K562 (cell line): Measurements from ENCODE around the gene EN1. TPM values are rescaled to one million over a fixed set of nuclear protein-coding genes. Genes with fewer than 3 reads are reported as not detected.

ENCODE experiments used
- ATAC-seq: fragments of 200-7000 bp; cut with Tn5 transposase; 3 replicates; pipeline ENCODE4 v1.9.1; 2020; ENCODE audit warnings: moderate library complexity
- BruUV-seq: library from RNA; stranded (reverse); fragments of 400-500 nt; replicated peaks from 2 replicates; lab custom pipeline; 2021; lab: Mats Ljungman, UMichigan
- CTCF ChIA-PET: fragments of 300-600 bp; formaldehyde crosslinking; extraction: SDS; loops from one replicate; lab custom pipeline; 2021; ENCODE audit warnings: low intra/inter-chr PET ratio; lab: Yijun Ruan, JAX
- POLR2A ChIA-PET: fragments of 300-600, 350-650 bp; sonication (Branson Sonifier 250); formaldehyde crosslinking; extraction: SDS; loops from one replicate; lab custom pipeline; 2021; ENCODE audit warnings: antibody characterized with exemption, inconsistent platforms; lab: Yijun Ruan, JAX
- DNase-seq, 4 experiments: peaks; one replicate each; pipeline versions ENCODE4 v3.0.0 to v3.0.0-alpha.2; 2011 to 2018; ENCODE audit warnings: low spot score in 3 of 4, mixed read lengths in 3 of 4; ENCODE audit errors: extremely low read depth in 1 of 4
- FAIRE-seq: peaks from 2 replicates; lab custom pipeline; 2011; peaks lifted over from hg19 to GRCh38; lab: Jason Lieb, UNC
- H2AFZ ChIP-seq: 2 replicates; pipeline ENCODE4 v1.6.0; 2011; ENCODE audit warnings: low read depth, low read length, control low read depth, inconsistent platforms
- H3K27ac ChIP-seq: fragments of 200-600 bp; 3 replicates; pipeline ENCODE4 v1.8.0; 2011; ENCODE audit warnings: low read depth, mild to moderate bottlenecking, control low read depth, inconsistent platforms, low read length, moderate library complexity, mixed read lengths; ENCODE audit errors: extremely low read depth
- H3K27me3 ChIP-seq, 2 experiments: fragments of 300-600 bp in 1 of 2; 2 replicates in 1 of 2; 3 replicates in 1 of 2; pipeline versions ENCODE4 v1.6.0 to v1.8.0; 2011; ENCODE audit warnings: inconsistent platforms in 2 of 2, low read length in 2 of 2, mild to moderate bottlenecking in 1 of 2, mixed read lengths in 1 of 2, moderate library complexity in 1 of 2; ENCODE audit not compliant: control insufficient read depth in 2 of 2, insufficient read depth in 2 of 2
- H3K36me3 ChIP-seq: fragments of 300-600 bp; 3 replicates; pipeline ENCODE4 v1.8.0; 2011; ENCODE audit warnings: mild to moderate bottlenecking, low read length, inconsistent platforms; ENCODE audit not compliant: control insufficient read depth, insufficient read depth
- H3K4me1 ChIP-seq, 2 experiments: fragments of 200-600 bp in 1 of 2; replicated peaks in 1 of 2; 2 replicates in 1 of 2; 3 replicates in 1 of 2; pipeline versions ENCODE4 v1.5.1 to v1.8.0; 2011; ENCODE audit warnings: inconsistent platforms in 2 of 2, low read length in 2 of 2, mild to moderate bottlenecking in 1 of 2, mixed read lengths in 1 of 2, moderate library complexity in 1 of 2; ENCODE audit not compliant: control insufficient read depth in 2 of 2, insufficient read depth in 2 of 2
- H3K4me2 ChIP-seq: 2 replicates; pipeline ENCODE4 v1.6.1; 2011; ENCODE audit warnings: low read length, control low read depth, inconsistent platforms, mixed read lengths; ENCODE audit not compliant: insufficient read depth
- H3K4me3 ChIP-seq: fragments of 200-600 bp; sonication (generic), shearing (Covaris generic); 2 replicates; pipeline ENCODE4 v1.5.1; 2016; ENCODE audit warnings: control low read depth, inconsistent platforms
- H3K79me2 ChIP-seq: fragments of 200-600 bp; 3 replicates; pipeline ENCODE4 v1.8.0; 2011; ENCODE audit warnings: low read length, inconsistent platforms; ENCODE audit not compliant: control insufficient read depth, insufficient read depth
- H3K9ac ChIP-seq, 2 experiments: 2 replicates each; pipeline versions ENCODE4 v1.6.0 to v1.6.1; 2011; ENCODE audit warnings: low read depth in 2 of 2, low read length in 2 of 2, control low read depth in 1 of 2, inconsistent platforms in 1 of 2, mild to moderate bottlenecking in 1 of 2, mixed read lengths in 1 of 2; ENCODE audit not compliant: insufficient read depth in 1 of 2
- H3K9me1 ChIP-seq: one replicate; pipeline ENCODE4 v1.6.0; 2011; ENCODE audit warnings: inconsistent platforms, mild to moderate bottlenecking, low read length, moderate library complexity; ENCODE audit not compliant: control insufficient read depth, insufficient read depth
- H3K9me3 ChIP-seq: replicated peaks from 2 replicates; pipeline ENCODE4 v1.5.1; 2011; ENCODE audit warnings: low read depth, low read length, inconsistent platforms; ENCODE audit not compliant: control insufficient read depth, insufficient read depth
- H4K20me1 ChIP-seq: replicated peaks from 2 replicates; pipeline ENCODE4 v1.6.1; 2011; ENCODE audit warnings: low read length, inconsistent platforms, mixed read lengths; ENCODE audit not compliant: control insufficient read depth, insufficient read depth
- HDAC1 ChIP-seq, 2 experiments: fragments of 450-650 bp; IDR thresholded peaks; 2 replicates each; pipeline ENCODE4 v1.6.1; 2016 to 2017; ENCODE audit warnings: inconsistent platforms in 1 of 2, mild to moderate bottlenecking in 1 of 2, moderate library complexity in 1 of 2
- HINFP ChIP-seq: fragments of 450-650 bp; conservative IDR thresholded peaks from 2 replicates; pipeline ENCODE4 v1.6.1; 2016; ENCODE audit warnings: missing genetic modification characterization, low read depth, mild to moderate bottlenecking, control low read depth, missing compliant biosample characterization
- MAFG ChIP-seq: fragments of 450-650 bp; conservative IDR thresholded peaks from 2 replicates; pipeline ENCODE4 v1.6.1; 2016; ENCODE audit warnings: missing genetic modification characterization, missing compliant biosample characterization
- MITF ChIP-seq: IDR thresholded peaks from 2 replicates; pipeline ENCODE4 v1.6.1; 2014; ENCODE audit warnings: antibody characterized with exemption
- MNT ChIP-seq, 2 experiments: fragments of 450-650 bp; conservative IDR thresholded peaks; 2 replicates each; pipeline ENCODE4 v1.6.1; 2017; ENCODE audit warnings: mild to moderate bottlenecking in 2 of 2, moderate library complexity in 2 of 2
- SETDB1 ChIP-seq: IDR thresholded peaks from one replicate; pipeline ENCODE4 v1.6.1; 2012; ENCODE audit warnings: low read length, control low read depth, inconsistent platforms
- ZFP91 ChIP-seq: sonication (generic); formaldehyde crosslinking; IDR thresholded peaks from 2 replicates; pipeline ENCODE4 v1.8.0; 2022; ENCODE audit warnings: mild to moderate bottlenecking, missing genetic modification reagents
- ZNF316 ChIP-seq: fragments of 450-650 bp; IDR thresholded peaks from 2 replicates; pipeline ENCODE4 v1.6.1; 2016
- WGBS: fragments of 100-300 bp; shearing (Covaris generic); methylation state at CpG from one replicate; pipeline ENCODE4 v1.1.6; 2016; ENCODE audit warnings: low coverage, mixed read lengths; ENCODE audit not compliant: insufficient coverage; ENCODE audit errors: missing lambda C conversion rate; 5-methylcytosine and 5-hydroxymethylcytosine counted together
- in situ Hi-C: fragments of 300-500 bp; cut with MboI; formaldehyde crosslinking; loops from 4 replicates; pipeline ENCODE4 v1.15.0; 2018; ENCODE audit warnings: inconsistent platforms, mixed read lengths
- intact Hi-C: fragments of 100-400 bp; cut with micrococcal nuclease; formaldehyde crosslinking; loops from 2 replicates; pipeline ENCODE4 v1.14.2; 2022
- polyA plus RNA-seq, 8 experiments: library from polyadenylated mRNA; depleted of rRNA in 4 of 8; stranded (reverse) in 5 of 8; unstranded in 3 of 8; fragments of >200 nt; fragmentation: Nextera tagmentation in 2 of 8; fragmentation: Illumina TruSeq in 1 of 8; extraction: Ambion mirVana in 2 of 8; extraction: Trizol in 1 of 8; gene quantifications; 2 replicates each; pipeline versions ENCODE4 v1.2.1 to v1.2.3, GENCODE V29; 2011 to 2014; ENCODE audit warnings: inconsistent platforms in 1 of 8, missing spikeins in 1 of 8
- total RNA-seq, 7 experiments: library from RNA; depleted of rRNA in 6 of 7; stranded (reverse); fragments of >200 nt in 6 of 7; fragmentation: Illumina TruSeq in 2 of 7; extraction: Trizol in 2 of 7; gene quantifications; 2 replicates each; pipeline versions ENCODE4 v1.2.1 to v1.2.3, GENCODE V29; 2011 to 2021; ENCODE audit warnings: low replicate concordance in 1 of 7

EN1 gene
- total and polyA plus RNA-seq, 9 of the 15 experiments (the other 6 are each of a cell fraction or from before 2014, with no cell fraction given), result 0.06 to 2.0 (median 0.51) TPM

- POLR2A ChIA-PET, result interaction anchor here (0.7 kb wide), 1 partner anchor 198 kb away, joined by 3 read pairs; no protein-coding TSS in a partner anchor
- Histone ChIP-seq H4K20me1 (no peaks in the 10 kb centered on the region), H3K79me2 (no peaks in the 10 kb centered on the region), H3K4me2 (no peak overlapping the region), H3K9me3 (no peaks in the 10 kb centered on the region), H3K4me3 (no peak overlapping the region), H3K9ac (no peak overlapping the region), H2AFZ (0 out of 2 replicates have a peak overlapping the region, but pooled peaks have one; percentile 47), H3K27ac (no peak overlapping the region), H3K36me3 (no peaks in the 10 kb centered on the region), H3K27me3 (peaks cover 0 to 2% of the 10 kb centered on the region in 2 experiments; a peak in 2 of 5 replicates), H3K4me1 (peaks cover 3 to 17% of the 10 kb centered on the region in 2 experiments), H3K9me1 (no peaks in the 10 kb centered on the region)
- DNase-seq (no peak), FAIRE-seq (no peak), ATAC-seq (no peak)
- CTCF ChIA-PET, result no interaction called here
- no TSS peak for BruUV-seq
- 21% methylated on average over 1 of the region's 1 CpG for WGBS
- peak; percentile 33 for TF ChIP-seq ZNF316
- no peak for TF ChIP-seq HDAC1 (IDR thresholded peaks at IDR 0.05)
- in situ Hi-C loops, result no loop called here
- intact Hi-C loops, result no loop called here
These were observed 21.4 kb downstream of the EN1 start for GRCh38 chr2:118826093-118826492.

GRCh38 chr2:118823633-118824032 lies 23.8 kb downstream of the EN1 start:
- ATAC-seq (peak; percentile 74), DNase-seq (no peak), FAIRE-seq (peak; percentile 29)
- Histone ChIP-seq H3K79me2 (no peaks in the 10 kb centered on the region), H3K4me3 (no peak overlapping the region), H3K9ac (no peak overlapping the region), H3K9me1 (no peaks in the 10 kb centered on the region), H4K20me1 (no peaks in the 10 kb centered on the region), H3K36me3 (no peaks in the 10 kb centered on the region), H3K27ac (no peak overlapping the region), H3K4me1 (peaks cover 3 to 17% of the 10 kb centered on the region in 2 experiments), H3K27me3 (no peaks in the 10 kb centered on the region; a peak in 1 of 5 replicates), H3K9me3 (no peaks in the 10 kb centered on the region), H3K4me2 (no peak overlapping the region), H2AFZ (peak overlapping the region; percentile 63)
- in situ Hi-C loops (no loop called here), intact Hi-C loops (loop anchor here (2.0 kb wide), 1 partner anchor 17 kb away; no protein-coding TSS in a partner anchor)
- 34% methylated on average over 5 of the region's 5 CpGs for WGBS
- BruUV-seq, result no TSS peak
- ChIA-PET CTCF (no interaction called here), POLR2A (no interaction called here)
- TF ChIP-seq HINFP (tag) (no peak), SETDB1 (no peak), MNT (conservative IDR thresholded peaks at IDR 0.05) (no peak), ZNF316 (peak; percentile 14; the same call in 1 of the 2 replicates), MAFG (tag) (peak; percentile 34), MITF (no peak), ZFP91 (no peak)
